Effector memory CD4-positive, alpha-beta T cell (primary cell): ENCODE measurements around the gene PCDHGC3.

Experiments
- DNase-seq, 3 donors: peaks; one replicate each; pipeline ENCODE4 v3.0.0-alpha.2; 2020
- H3K27ac ChIP-seq: 2 replicates; pipeline ENCODE4 v1.7.0; 2013; ENCODE audit warnings: mild to moderate bottlenecking, low read length, moderate library complexity; ENCODE audit not compliant: insufficient read depth, poor library complexity, severe bottlenecking
- H3K27me3 ChIP-seq: replicated peaks from 2 replicates; pipeline ENCODE4 v1.7.0; 2013; ENCODE audit warnings: mild to moderate bottlenecking, low read length; ENCODE audit not compliant: insufficient read depth, control insufficient read depth, poor library complexity, severe bottlenecking
- H3K36me3 ChIP-seq: 2 replicates; pipeline ENCODE4 v1.7.0; 2013; ENCODE audit warnings: mild to moderate bottlenecking, low read length, moderate library complexity; ENCODE audit not compliant: control insufficient read depth, insufficient read depth
- H3K4me1 ChIP-seq: 2 replicates; pipeline ENCODE4 v1.7.0; 2013; ENCODE audit warnings: low read length, mild to moderate bottlenecking; ENCODE audit not compliant: control insufficient read depth, insufficient read depth, poor library complexity, severe bottlenecking
- H3K4me3 ChIP-seq: 2 replicates; pipeline ENCODE4 v1.7.0; 2013; ENCODE audit warnings: low read length, low read depth, mild to moderate bottlenecking; ENCODE audit not compliant: insufficient read depth, poor library complexity, severe bottlenecking
- H3K9me3 ChIP-seq: 2 replicates; pipeline ENCODE4 v1.7.0; 2013; ENCODE audit warnings: mild to moderate bottlenecking, low read length, moderate library complexity; ENCODE audit not compliant: control insufficient read depth

Gene PCDHGC3

DNA sequence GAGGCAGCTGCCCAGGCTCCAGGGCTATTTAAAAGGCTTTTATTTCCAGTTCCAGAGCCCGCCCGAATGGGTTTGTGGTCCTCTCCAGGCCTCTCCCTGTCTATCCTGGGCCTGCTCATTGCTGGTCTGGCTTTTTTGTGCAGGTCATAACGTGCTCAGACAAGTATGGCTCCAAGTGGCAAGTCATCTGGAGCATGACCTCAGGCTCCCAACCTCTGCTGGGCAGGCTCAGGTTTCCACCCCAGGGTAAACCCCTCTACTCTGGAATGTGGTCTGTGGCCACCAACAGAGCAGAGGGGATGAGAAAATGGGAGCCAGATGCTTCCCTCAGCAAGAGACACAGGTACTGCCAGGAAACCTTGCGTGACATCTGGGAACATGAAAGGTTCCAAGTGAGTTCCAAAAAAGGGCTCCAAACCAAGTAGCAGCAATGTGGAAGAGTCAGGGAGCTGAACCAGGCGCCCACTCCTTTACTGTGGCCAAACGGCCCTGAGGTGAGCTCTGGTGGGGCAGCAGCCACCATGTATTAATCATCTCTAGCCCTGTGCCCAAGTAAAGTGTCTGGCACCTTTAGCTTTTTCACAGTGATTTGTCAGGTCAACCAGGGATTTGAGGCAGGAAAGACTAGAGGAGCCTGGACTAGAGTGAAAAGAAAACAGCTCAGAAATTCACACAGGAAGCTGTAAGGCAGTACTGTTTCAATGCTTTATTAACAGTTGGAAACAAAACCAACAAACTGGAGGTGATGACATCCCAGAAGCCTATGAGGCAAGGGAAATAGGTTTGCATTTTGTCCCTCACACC, 38.8 kb downstream of the PCDHGC3 start:
- no peak for DNase-seq
- Histone ChIP-seq H3K27ac (no peak overlapping the region), H3K27me3 (no peaks in the 10 kb centered on the region), H3K36me3 (peaks cover 45% of the 10 kb centered on the region), H3K4me3 (no peak overlapping the region), H3K9me3 (no peaks in the 10 kb centered on the region), H3K4me1 (peaks cover 22% of the 10 kb centered on the region)

DNA sequence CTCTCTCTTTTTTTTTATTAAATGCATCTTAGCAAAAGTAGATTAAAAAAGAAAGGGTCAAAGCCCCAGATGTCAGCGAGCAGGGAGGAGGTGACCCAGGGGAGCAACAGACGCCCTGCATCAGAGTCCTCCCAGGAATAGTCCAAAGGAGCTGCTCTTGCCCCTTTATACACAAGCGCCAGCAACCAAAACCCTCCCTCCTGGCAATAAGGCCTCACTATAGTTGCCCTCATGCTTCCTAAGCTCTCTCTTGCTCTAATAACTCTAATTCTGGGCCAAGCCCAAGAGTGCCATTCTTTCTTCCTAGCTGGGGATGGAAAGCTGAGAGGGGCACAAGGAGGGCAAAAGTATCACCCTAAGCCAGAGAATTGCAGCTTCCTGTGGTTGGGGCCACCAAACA, 39.4 kb downstream of the PCDHGC3 start:
- Histone ChIP-seq H3K4me1 (peaks cover 22% of the 10 kb centered on the region), H3K9me3 (no peaks in the 10 kb centered on the region), H3K27ac (no peak overlapping the region), H3K27me3 (no peaks in the 10 kb centered on the region), H3K36me3 (peaks cover 50% of the 10 kb centered on the region), H3K4me3 (no peak overlapping the region)
- no peak for DNase-seq

DNA sequence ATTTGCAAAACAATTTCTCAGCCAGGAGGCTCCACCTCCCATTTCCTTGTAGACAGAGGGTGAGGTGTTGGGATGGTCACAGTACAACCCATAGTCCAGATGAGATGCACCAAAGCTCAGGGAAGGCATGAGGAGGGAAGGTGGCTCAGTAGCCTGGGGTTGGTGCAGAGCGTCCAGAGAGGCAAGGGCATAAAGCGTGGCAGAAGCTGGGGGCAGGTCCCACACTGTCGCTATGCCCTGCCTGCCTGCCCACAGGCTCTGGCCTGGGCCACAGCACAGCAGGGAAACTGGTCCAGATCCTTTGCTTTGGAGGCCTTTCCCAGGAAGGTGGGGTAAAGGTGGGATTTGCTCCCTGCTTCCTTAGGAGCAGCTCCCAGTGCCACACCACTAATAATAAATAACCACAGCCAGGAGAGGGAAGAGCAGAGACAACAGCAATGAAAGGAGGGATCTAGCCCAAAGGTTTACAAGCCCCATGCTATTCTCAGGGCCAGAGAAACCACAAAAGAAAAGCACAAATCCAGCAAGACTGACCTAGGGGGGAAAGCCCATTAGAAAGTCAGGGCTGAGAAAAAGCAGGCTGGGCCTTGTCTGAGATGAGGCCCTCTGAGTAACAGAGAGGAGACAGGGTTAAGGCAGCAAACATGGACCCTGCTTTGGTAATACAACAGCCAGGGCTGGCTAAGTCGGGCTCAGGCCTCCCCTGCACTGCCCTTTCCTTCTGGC, 40.3 kb downstream of the PCDHGC3 start:
- peaks cover 22% of the 10 kb centered on the region for H3K4me1 ChIP-seq
- H3K27me3 ChIP-seq: no peaks in the 10 kb centered on the region
- H3K27ac ChIP-seq: no peak overlapping the region
- peaks cover 58% of the 10 kb centered on the region for H3K36me3 ChIP-seq
- DNase-seq: no peak
- H3K9me3 ChIP-seq: no peaks in the 10 kb centered on the region
- H3K4me3 ChIP-seq: no peak overlapping the region

DNA sequence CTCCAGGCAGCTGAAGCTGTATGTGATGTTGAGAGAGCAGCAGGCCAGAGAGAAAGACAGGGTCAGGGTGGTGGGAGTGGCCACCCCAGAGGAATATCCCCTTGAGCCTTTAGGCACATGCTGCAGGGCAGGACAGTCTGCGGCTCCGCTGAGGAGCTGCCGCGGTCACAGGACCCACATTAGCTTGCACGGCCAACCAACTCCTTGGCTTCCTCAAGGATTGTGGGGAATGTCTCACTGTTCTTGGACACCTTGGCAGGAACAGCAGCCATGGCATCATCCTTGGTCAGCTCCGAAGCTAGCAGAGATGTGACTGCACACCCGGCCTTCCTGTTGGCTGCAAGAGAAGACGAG, 40.9 kb downstream of the PCDHGC3 start:
- peaks cover 22% of the 10 kb centered on the region for H3K4me1 ChIP-seq

DNA sequence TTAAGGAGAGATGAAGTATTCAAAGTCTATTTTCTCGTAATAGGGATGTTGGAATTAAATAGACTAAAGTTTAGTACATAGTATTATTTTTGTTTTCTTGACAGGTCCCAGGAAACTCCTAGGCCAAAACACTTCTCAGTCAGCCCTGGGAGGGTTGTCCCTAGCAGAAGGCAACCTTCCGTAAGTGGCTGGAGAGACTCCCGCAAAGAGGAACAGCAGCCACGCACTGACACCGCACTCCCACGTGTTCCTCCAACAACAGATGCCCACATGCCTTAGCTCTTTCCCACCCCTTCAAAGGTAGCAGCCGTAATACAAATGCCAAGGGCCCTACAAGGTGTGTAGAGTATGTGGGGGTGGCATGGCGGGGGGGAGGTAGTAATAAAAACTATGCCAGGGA, 41.5 kb downstream of the PCDHGC3 start:
- H3K4me3 ChIP-seq: no peak overlapping the region
- no peaks in the 10 kb centered on the region for H3K27me3 ChIP-seq
- H3K36me3 ChIP-seq: peaks cover 70% of the 10 kb centered on the region
- peaks cover 20% of the 10 kb centered on the region for H3K4me1 ChIP-seq
- no peak overlapping the region for H3K27ac ChIP-seq
- DNase-seq: no peak
- no peaks in the 10 kb centered on the region for H3K9me3 ChIP-seq

More for the DNA sequence above, 40.9 kb downstream of the PCDHGC3 start:
- H3K27ac ChIP-seq: no peak overlapping the region
- H3K9me3 ChIP-seq: no peaks in the 10 kb centered on the region
- H3K36me3 ChIP-seq: peaks cover 64% of the 10 kb centered on the region
- no peaks in the 10 kb centered on the region for H3K27me3 ChIP-seq
- DNase-seq: no peak
- H3K4me3 ChIP-seq: no peak overlapping the region

DNA sequence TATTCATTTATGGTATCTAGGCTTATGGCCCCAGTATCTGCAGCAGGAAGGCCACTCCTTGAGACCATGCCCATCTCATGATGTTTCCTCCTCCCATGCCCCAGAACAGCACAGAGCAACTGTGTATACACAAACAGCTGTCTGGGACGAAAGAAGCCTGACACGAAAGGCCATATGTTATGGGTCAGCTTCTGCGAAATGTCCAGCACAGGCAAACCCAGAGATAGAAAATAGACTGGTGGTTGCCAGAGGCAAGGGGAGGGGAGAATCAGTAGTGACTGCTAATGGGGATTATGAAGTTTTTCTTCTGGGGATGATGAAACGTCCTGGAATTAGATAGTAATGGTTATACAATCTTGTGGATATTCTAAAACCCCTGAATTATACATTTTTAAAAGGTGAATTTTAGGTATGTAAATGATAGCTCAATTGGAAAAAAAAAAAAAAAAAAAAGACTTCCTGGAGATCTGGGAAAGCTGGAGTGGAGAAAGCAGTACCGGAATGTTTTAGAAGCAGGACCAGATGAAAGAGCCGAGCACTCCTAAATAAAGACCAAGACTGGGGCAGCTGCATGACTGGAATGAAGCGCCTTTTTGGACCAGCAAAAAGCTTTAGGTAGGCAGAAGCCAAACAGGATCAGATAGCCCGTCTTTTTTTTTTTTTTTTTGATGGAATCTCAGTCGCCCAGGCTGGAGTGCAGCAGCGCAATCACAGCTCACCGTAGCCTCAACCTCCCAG, 42.3 kb downstream of the PCDHGC3 start:
- DNase-seq: no peak
- Histone ChIP-seq H3K27me3 (no peaks in the 10 kb centered on the region), H3K27ac (no peak overlapping the region), H3K4me1 (peaks cover 16% of the 10 kb centered on the region), H3K4me3 (no peak overlapping the region), H3K36me3 (peaks cover 78% of the 10 kb centered on the region), H3K9me3 (no peaks in the 10 kb centered on the region)

DNA sequence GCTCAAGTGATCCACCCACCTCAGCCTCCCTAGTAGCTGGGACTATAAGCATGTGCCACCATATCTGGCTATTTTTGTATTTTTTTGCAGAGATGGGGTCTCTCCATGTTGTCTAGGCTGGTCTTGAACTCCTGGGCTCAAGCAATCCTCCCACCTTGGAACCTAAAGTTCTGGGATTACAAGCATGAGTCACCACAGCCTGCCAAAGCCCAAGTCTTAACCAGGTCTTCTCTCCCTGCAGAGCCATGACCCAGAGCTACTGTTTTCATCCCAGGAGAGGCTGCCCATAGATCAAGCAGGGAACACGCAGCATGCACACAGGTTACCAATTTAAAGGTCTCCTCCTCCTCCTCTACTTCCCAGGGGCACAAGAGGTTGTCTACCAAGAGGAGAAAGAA, 42.9 kb downstream of the PCDHGC3 start:
- no peak for DNase-seq
- Histone ChIP-seq H3K4me1 (peaks cover 10% of the 10 kb centered on the region), H3K27ac (no peak overlapping the region), H3K4me3 (no peak overlapping the region), H3K9me3 (no peaks in the 10 kb centered on the region), H3K27me3 (no peaks in the 10 kb centered on the region), H3K36me3 (peaks cover 83% of the 10 kb centered on the region)

DNA sequence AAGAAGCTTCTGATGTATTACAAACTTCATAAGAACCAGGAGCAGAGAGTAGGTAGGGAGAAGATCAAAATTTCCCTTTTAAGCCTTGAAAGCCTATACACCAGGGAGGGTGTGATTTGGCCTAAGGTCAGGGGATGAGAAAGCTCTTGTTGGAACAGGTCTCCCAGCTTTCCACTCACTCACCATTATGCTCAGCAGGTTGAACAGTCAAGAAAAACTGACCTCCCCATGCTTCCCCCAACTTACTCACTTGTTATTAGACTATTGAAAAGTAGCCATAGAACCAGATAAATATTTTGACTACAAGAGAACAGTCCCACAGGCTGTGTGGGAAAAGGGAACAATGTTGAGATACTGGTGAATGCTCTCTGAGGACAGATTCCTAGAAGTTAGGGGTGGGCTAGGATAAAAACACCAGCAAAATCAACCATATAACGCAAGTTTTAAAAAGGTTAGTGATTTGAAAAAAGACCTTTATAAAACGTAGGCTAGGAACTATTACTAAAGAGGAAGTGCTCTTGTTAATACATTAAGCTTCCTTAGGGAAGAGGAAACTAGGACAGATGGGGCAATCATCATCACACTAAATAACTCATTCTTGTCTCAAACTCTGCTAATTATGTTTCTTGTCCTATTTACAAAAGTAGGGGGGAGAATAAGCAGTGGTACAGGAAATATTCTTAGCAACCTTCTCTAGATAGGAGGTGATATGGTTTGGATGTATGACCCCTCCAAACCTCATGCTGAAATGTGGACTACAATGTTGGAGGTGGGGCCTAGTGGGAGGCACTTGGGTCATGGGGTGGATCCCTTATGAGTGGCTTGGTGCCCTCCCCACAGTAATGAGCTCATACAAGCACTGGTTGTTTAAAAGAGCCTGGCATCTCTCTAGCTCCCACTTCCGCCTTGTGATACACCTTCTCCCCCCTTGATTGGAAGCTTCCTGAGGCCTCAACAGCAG, 44.1 kb downstream of the PCDHGC3 start:
- no peaks in the 10 kb centered on the region for H3K9me3 ChIP-seq
- H3K4me1 ChIP-seq: no peaks in the 10 kb centered on the region
- no peak overlapping the region for H3K27ac ChIP-seq
- no peak for DNase-seq
- no peak overlapping the region for H3K4me3 ChIP-seq
- no peaks in the 10 kb centered on the region for H3K27me3 ChIP-seq
- H3K36me3 ChIP-seq: peaks cover 95% of the 10 kb centered on the region

DNA sequence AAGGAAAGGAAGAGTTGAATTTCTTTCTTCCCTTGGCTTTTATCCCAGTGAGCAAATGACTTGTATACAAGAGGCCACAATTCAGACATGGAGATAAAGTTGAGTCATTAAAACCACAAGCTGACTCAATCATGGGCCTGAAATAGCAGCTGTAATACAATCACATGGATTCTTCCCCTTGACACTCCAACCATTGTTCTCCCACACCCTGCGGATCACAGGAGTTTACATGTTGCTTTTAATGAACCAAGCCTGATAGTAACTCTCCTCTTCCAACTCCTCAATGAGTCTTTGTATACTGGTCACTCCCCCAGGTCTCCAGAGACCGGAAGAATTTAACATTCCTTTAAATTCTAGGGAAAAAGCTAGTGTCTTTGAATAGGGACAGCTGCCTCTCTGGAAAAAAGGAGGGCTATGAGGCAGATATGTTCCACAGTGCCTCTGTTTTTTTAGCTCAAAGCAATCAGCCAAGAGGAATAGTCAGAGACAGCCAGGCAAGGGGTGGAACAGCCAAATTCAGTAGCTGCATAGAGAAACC, 45.5 kb downstream of the PCDHGC3 start:
- H3K4me1 ChIP-seq: no peaks in the 10 kb centered on the region
- H3K4me3 ChIP-seq: no peak overlapping the region
- H3K9me3 ChIP-seq: no peaks in the 10 kb centered on the region
- DNase-seq: no peak
- H3K36me3 ChIP-seq: peaks cover 96% of the 10 kb centered on the region
- H3K27me3 ChIP-seq: no peaks in the 10 kb centered on the region
- H3K27ac ChIP-seq: no peak overlapping the region
